Bone marrow (tissue), 2 donors: ENCODE measurements around the gene VWCE.
"Not testable (repeated sequence)": the region's sequence is repeated elsewhere in the genome, so short reads cannot be mapped to it uniquely, and the experiment has no call there.

ENCODE experiments used
- DNase-seq, 2 donors: peaks; one replicate each; lab custom pipeline; 2025; lab: John Stamatoyannopoulos, UW

VWCE gene

GRCh38 chr11:61210629-61211028 lies 84.5 kb downstream of the VWCE start:
- DNase-seq: not testable (repeated sequence)
